ENCODE results near the gene RBM24.

DNA sequence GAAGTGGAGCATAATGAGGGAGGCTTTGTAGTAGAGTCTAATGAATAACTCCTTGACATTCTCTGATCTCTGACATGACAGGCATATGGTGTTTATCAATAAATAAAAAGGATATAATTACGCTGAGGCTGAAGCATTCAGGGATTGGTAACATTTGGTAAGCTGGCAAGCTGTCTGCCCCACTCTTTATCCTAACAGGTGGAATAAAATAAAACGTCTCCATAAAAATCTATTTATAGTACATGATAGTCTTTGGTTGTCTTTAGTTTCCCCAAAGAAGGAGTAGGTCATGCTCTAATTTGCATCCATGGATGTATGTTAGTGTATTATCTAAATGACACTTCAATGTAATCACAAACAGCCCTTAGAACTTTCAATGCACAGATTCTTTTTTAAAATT lies 30.9 kb upstream of the RBM24 start:
- TF ChIP-seq CTCF (conservative IDR thresholded peaks at IDR 0.05 in 1 of 2, IDR thresholded peaks at IDR 0.05 in 1 of 2; ENCODE audit: low read depth in 1 of 2, low read length in 2 of 2) (no peak), EZH2 (IDR thresholded peaks at IDR 0.05; ENCODE audit: low read length, missing control alignments) (no peak)
